Activated CD8-positive, alpha-beta memory T cell treated with anti-CD3 and anti-CD28 coated beads for 1 hour (primary cell): ENCODE data around the gene LCAT.
A peak's percentile ranks its signal among the peaks of the same experiment; 100 is the strongest.
"Not testable (repeated sequence)": the region's sequence is repeated elsewhere in the genome, so short reads cannot be mapped to it uniquely, and the experiment has no call there.

ENCODE experiments used
- DNase-seq, 2 donors: peaks; one replicate each; pipeline ENCODE4 v3.0.0-alpha.2; 2020; ENCODE audit warnings: low read depth in 1 of 2; ENCODE audit errors: extremely low read depth in 1 of 2

The LCAT gene

GRCh38 chr16:67933805-67934204, 10.1 kb downstream of the LCAT start:
- no peak for DNase-seq

GRCh38 chr16:67932462-67932840, 11.5 kb downstream of the LCAT start:
- no peak for DNase-seq

GRCh38 chr16:67931712-67932461, 12.0 kb downstream of the LCAT start, which contains the start of gene CTRL:
Gene CTRL, minus strand, starts transcription at chr16:67931862. Its CDS starts 10 bp downstream, at chr16:67931852.
- DNase-seq, result no peak

GRCh38 chr16:67930678-67931211, 13.2 kb downstream of the LCAT start:
- no peak for DNase-seq

- no peak for DNase-seq
Measured at GRCh38 chr16:67930191-67930590, 13.7 kb downstream of the LCAT start.

- DNase-seq, result peak; percentile 44 to 57
Measured at GRCh38 chr16:67928561-67929364, 15.2 kb downstream of the LCAT start.

GRCh38 chr16:67928147-67928546, 15.8 kb downstream of the LCAT start:
- no peak for DNase-seq

GRCh38 chr16:67927131-67927941, 16.6 kb downstream of the LCAT start:
- DNase-seq, result no peak

GRCh38 chr16:67926181-67926750, 17.7 kb downstream of the LCAT start:
- no peak for DNase-seq

- DNase-seq, result no peak
Measured at GRCh38 chr16:67924140-67924906, 19.6 kb downstream of the LCAT start.

- DNase-seq, result no peak
Measured at GRCh38 chr16:67923414-67924116, 20.4 kb downstream of the LCAT start.

GRCh38 chr16:67922740-67923139, 21.2 kb downstream of the LCAT start:
- no peak for DNase-seq

GRCh38 chr16:67922221-67922620, 21.7 kb downstream of the LCAT start:
- DNase-seq, result no peak

- no peak for DNase-seq
Measured at GRCh38 chr16:67919622-67920221, 24.2 kb downstream of the LCAT start.

- no peak for DNase-seq
Measured at GRCh38 chr16:67917852-67918236, 26.1 kb downstream of the LCAT start.

- DNase-seq, result no peak
Measured at GRCh38 chr16:67917140-67917851, 26.6 kb downstream of the LCAT start.

GRCh38 chr16:67915831-67916723, 27.8 kb downstream of the LCAT start:
- no peak for DNase-seq

GRCh38 chr16:67915496-67915769, 28.5 kb downstream of the LCAT start:
- DNase-seq, result not testable (repeated sequence)
